GM12878 (cell line): ENCODE measurements around the gene BHLHA15.

Experiments used
- ETV6 ChIP-seq, 2 experiments: fragments of 450-650 bp in 1 of 2; IDR thresholded peaks in 1 of 2; conservative IDR thresholded peaks in 1 of 2; 2 replicates each; pipeline ENCODE4 v1.6.1; 2014; ENCODE audit warnings: antibody characterized with exemption in 1 of 2, borderline replicate concordance in 1 of 2, low read depth in 1 of 2, mild to moderate bottlenecking in 1 of 2, moderate library complexity in 1 of 2
- NR2C2 ChIP-seq: IDR thresholded peaks from 2 replicates; pipeline ENCODE4 v1.6.1; 2011; ENCODE audit warnings: borderline replicate concordance, low read depth; ENCODE audit not compliant: control insufficient read depth, insufficient read length
- TF ChIP-seq, protein P1 (sequence below): IDR thresholded peaks from 2 replicates; pipeline ENCODE4 v1.6.1; 2012; ENCODE audit warnings: low read depth, low read length, improper control_type of control experiment

GRCh38 chr7:98196706-98197605 lies 14.3 kb upstream of the BHLHA15 start:
- no peak for TF ChIP-seq ETV6 (conservative IDR thresholded peaks at IDR 0.05 in 1 of 2, IDR thresholded peaks at IDR 0.05 in 1 of 2; ENCODE audit: borderline replicate concordance in 1 of 2, low read depth in 1 of 2)
- TF ChIP-seq, protein P1, sequence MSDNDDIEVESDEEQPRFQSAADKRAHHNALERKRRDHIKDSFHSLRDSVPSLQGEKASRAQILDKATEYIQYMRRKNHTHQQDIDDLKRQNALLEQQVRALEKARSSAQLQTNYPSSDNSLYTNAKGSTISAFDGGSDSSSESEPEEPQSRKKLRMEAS: no peak
- no peak for TF ChIP-seq NR2C2
